Endodermal cell (in vitro differentiated cells): ENCODE measurements around the gene PAFAH1B1. TPM values are rescaled to one million over a fixed set of nuclear protein-coding genes. Genes with fewer than 3 reads are reported as not detected.

Experiments used
- DNase-seq: peaks from one replicate; pipeline ENCODE4 v3.0.0-alpha.2; 2017
- H3K27ac ChIP-seq: 2 replicates; pipeline ENCODE4 v1.5.1; 2013; ENCODE audit warnings: mild to moderate bottlenecking, low read depth, low read length, moderate library complexity
- H3K27me3 ChIP-seq: 2 replicates; pipeline ENCODE4 v1.6.1; 2013; ENCODE audit warnings: mild to moderate bottlenecking, low read length, moderate library complexity; ENCODE audit not compliant: insufficient read depth, control insufficient read depth, poor library complexity, severe bottlenecking
- H3K36me3 ChIP-seq: 2 replicates; pipeline ENCODE4 v1.7.0; 2013; ENCODE audit warnings: mild to moderate bottlenecking, low read length, moderate library complexity; ENCODE audit not compliant: control insufficient read depth, insufficient read depth
- H3K4me1 ChIP-seq: one replicate; pipeline ENCODE4 v1.7.0; 2013; ENCODE audit warnings: low read length; ENCODE audit not compliant: control insufficient read depth, insufficient read depth
- H3K4me3 ChIP-seq: 2 replicates; pipeline ENCODE4 v1.5.1; 2013; ENCODE audit warnings: mild to moderate bottlenecking, low read length, moderate library complexity
- H3K9ac ChIP-seq: 2 replicates; pipeline ENCODE4 v1.6.1; 2013; ENCODE audit warnings: mild to moderate bottlenecking, low read length, moderate library complexity; ENCODE audit not compliant: poor library complexity, severe bottlenecking; ENCODE audit errors: extremely low read depth
- H3K9me3 ChIP-seq: 2 replicates; pipeline ENCODE4 v1.6.1; 2013; ENCODE audit warnings: mild to moderate bottlenecking, low read length, moderate library complexity; ENCODE audit not compliant: control insufficient read depth
- H3K27ac Mint-ChIP-seq: 2 replicates; pipeline ENCODE4 v1.8.0; 2020; ENCODE audit warnings: mixed read lengths
- H3K27me3 Mint-ChIP-seq: 2 replicates; pipeline ENCODE4 v1.8.0; 2021; ENCODE audit warnings: mild to moderate bottlenecking, mixed read lengths; ENCODE audit not compliant: insufficient read depth
- H3K36me3 Mint-ChIP-seq: 2 replicates; pipeline ENCODE4 v1.8.0; 2020; ENCODE audit warnings: low read depth, mixed read lengths
- H3K4me1 Mint-ChIP-seq: 2 replicates; pipeline ENCODE4 v1.8.0; 2020; ENCODE audit warnings: mixed read lengths
- H3K4me3 Mint-ChIP-seq: 2 replicates; pipeline ENCODE4 v1.8.0; 2020; ENCODE audit warnings: mild to moderate bottlenecking, moderate library complexity, mixed read lengths
- H3K9me3 Mint-ChIP-seq: 2 replicates; pipeline ENCODE4 v1.8.0; 2020; ENCODE audit warnings: mild to moderate bottlenecking, mixed read lengths
- WGBS, 2 experiments: methylation state at CpG; one replicate each; pipeline versions ENCODE4 v1.1.5 to v1.1.7; 2013; ENCODE audit warnings: missing lambda C conversion rate in 2 of 2, mixed read lengths in 1 of 2; ENCODE audit not compliant: insufficient coverage in 1 of 2, insufficient read length in 1 of 2; 5-methylcytosine and 5-hydroxymethylcytosine counted together
- total RNA-seq, 2 donors: library from RNA; stranded (reverse); fragmentation: NEBNext Ultra II Directional in 1 of 2; extraction: Animal tissue kit (Norgen Biotek cat#: 25700) in 1 of 2; gene quantifications; 2 replicates in 1 of 2; 3 replicates in 1 of 2; pipeline ENCODE4 v1.2.1, GENCODE V29; 2021
- TF ChIP-seq, protein P1 (sequence below): fragments of 200-600 bp; sonication (generic); conservative IDR thresholded peaks from 2 replicates; pipeline ENCODE4 v1.5.0; 2021; ENCODE audit warnings: antibody characterized with exemption, mild to moderate bottlenecking

PAFAH1B1 gene
- total RNA-seq, 2 donors from 2014 or later: 157 to 200 TPM

DNA sequence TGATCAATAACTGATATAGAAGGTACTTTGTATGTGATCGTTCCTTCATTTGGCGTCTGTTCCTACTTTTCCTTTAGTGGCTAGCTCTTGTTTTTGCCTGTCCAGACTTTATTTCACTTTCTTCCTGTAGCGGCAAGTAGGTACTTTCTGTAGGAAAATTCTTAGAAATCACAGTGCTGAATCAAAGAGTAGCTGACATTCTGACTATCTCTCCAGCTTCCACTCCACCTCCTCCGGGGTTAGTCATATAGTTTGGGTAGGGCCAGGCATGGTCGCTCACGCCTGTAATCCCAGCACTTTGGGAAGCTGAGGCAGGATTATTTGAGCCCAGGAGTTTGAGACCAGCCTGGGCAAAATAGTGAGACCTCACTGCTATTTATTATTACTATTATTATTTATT lies 29.9 kb upstream of the PAFAH1B1 start:
- Mint-ChIP-seq H3K27ac (no peak overlapping the region), H3K27me3 (peaks cover 4% of the 10 kb centered on the region), H3K4me1 (no peaks in the 10 kb centered on the region), H3K36me3 (no peaks in the 10 kb centered on the region), H3K9me3 (peaks cover 22% of the 10 kb centered on the region), H3K4me3 (no peak overlapping the region)
- TF ChIP-seq, protein P1, sequence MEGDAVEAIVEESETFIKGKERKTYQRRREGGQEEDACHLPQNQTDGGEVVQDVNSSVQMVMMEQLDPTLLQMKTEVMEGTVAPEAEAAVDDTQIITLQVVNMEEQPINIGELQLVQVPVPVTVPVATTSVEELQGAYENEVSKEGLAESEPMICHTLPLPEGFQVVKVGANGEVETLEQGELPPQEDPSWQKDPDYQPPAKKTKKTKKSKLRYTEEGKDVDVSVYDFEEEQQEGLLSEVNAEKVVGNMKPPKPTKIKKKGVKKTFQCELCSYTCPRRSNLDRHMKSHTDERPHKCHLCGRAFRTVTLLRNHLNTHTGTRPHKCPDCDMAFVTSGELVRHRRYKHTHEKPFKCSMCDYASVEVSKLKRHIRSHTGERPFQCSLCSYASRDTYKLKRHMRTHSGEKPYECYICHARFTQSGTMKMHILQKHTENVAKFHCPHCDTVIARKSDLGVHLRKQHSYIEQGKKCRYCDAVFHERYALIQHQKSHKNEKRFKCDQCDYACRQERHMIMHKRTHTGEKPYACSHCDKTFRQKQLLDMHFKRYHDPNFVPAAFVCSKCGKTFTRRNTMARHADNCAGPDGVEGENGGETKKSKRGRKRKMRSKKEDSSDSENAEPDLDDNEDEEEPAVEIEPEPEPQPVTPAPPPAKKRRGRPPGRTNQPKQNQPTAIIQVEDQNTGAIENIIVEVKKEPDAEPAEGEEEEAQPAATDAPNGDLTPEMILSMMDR: no peak
- Histone ChIP-seq H3K27me3 (no peaks in the 10 kb centered on the region), H3K4me3 (no peak overlapping the region), H3K9me3 (peaks cover 16% of the 10 kb centered on the region), H3K9ac (no peak overlapping the region), H3K4me1 (no peaks in the 10 kb centered on the region), H3K27ac (no peak overlapping the region), H3K36me3 (no peaks in the 10 kb centered on the region)
- no peak for DNase-seq
- WGBS, 2 experiments: 98 to 100% methylated on average over 2 to 6 of the region's 6 CpGs

DNA sequence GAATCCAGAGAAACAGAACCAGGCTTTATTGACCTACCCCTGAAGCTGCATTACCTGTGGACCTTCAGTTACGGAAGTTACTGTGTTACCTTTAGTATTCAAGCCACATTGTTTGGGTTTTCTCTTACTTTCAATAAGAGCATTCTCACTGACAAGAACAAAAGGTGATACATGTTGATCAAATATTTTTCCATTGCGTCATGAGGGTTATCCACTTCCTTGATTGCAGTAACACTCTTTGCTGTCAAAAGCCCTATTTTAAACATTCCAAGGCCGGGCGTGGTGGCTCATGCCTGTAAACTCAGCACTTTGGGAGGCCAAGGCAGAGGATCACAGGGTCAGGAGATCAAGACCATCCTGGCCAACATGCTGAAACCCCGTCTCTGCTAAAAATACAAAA lies 28.6 kb upstream of the PAFAH1B1 start:
- no peaks in the 10 kb centered on the region for H3K36me3 Mint-ChIP-seq
- no peak overlapping the region for H3K27ac ChIP-seq
- DNase-seq: no peak
- H3K4me3 Mint-ChIP-seq: no peak overlapping the region
- H3K27me3 ChIP-seq: no peaks in the 10 kb centered on the region
- peaks cover 4% of the 10 kb centered on the region for H3K27me3 Mint-ChIP-seq
- 92 to 96% methylated on average over 5 of the region's 5 CpGs for WGBS, 2 experiments
- TF ChIP-seq, protein P1: no peak
- no peak overlapping the region for H3K27ac Mint-ChIP-seq
- peaks cover 17% of the 10 kb centered on the region for H3K9me3 Mint-ChIP-seq
- no peaks in the 10 kb centered on the region for H3K36me3 ChIP-seq
- H3K9me3 ChIP-seq: peaks cover 16% of the 10 kb centered on the region
- no peaks in the 10 kb centered on the region for H3K4me1 Mint-ChIP-seq
- H3K4me3 ChIP-seq: no peak overlapping the region
- no peak overlapping the region for H3K9ac ChIP-seq
- no peaks in the 10 kb centered on the region for H3K4me1 ChIP-seq

DNA sequence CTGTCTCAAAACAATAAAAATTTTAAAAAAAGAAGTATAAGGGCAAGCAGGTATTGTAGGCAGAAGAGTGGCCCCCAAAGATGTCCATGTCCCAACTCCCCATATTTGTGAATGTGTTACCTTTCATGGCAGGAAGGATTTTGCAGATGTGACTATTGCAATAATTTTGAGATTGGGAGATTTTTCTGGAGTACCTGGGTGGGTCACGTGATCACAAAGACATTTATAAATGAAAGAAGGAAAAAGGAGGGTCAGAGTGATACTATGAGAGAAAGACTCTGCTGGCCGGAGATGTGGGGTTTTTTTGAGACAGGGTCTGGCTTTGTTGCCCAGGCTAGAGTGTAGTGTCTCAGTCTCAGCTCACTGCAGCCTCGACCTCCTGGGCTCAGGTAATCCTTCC lies 27.4 kb upstream of the PAFAH1B1 start:
- no peak overlapping the region for H3K4me3 Mint-ChIP-seq
- H3K9me3 ChIP-seq: peaks cover 10% of the 10 kb centered on the region
- no peak for DNase-seq
- no peak overlapping the region for H3K4me3 ChIP-seq
- TF ChIP-seq, protein P1: no peak
- peaks cover 4% of the 10 kb centered on the region for H3K27me3 Mint-ChIP-seq
- 88 to 99% methylated on average over 2 to 3 of the region's 3 CpGs for WGBS, 2 experiments
- no peak overlapping the region for H3K9ac ChIP-seq
- peaks cover 10% of the 10 kb centered on the region for H3K9me3 Mint-ChIP-seq
- no peaks in the 10 kb centered on the region for H3K4me1 Mint-ChIP-seq
- H3K27me3 ChIP-seq: no peaks in the 10 kb centered on the region
- H3K36me3 Mint-ChIP-seq: no peaks in the 10 kb centered on the region
- no peaks in the 10 kb centered on the region for H3K36me3 ChIP-seq
- H3K27ac ChIP-seq: no peak overlapping the region
- no peak overlapping the region for H3K27ac Mint-ChIP-seq
- no peaks in the 10 kb centered on the region for H3K4me1 ChIP-seq
